Endodermal cell (in vitro differentiated cells): Measurements from ENCODE around the gene ARHGAP10. TPM values are rescaled to one million over a fixed set of nuclear protein-coding genes. Genes with fewer than 3 reads are reported as not detected.

Experiments used
- DNase-seq: peaks from one replicate; pipeline ENCODE4 v3.0.0-alpha.2; 2017
- H3K27ac ChIP-seq: 2 replicates; pipeline ENCODE4 v1.5.1; 2013; ENCODE audit warnings: mild to moderate bottlenecking, low read depth, low read length, moderate library complexity
- H3K27me3 ChIP-seq: 2 replicates; pipeline ENCODE4 v1.6.1; 2013; ENCODE audit warnings: mild to moderate bottlenecking, low read length, moderate library complexity; ENCODE audit not compliant: insufficient read depth, control insufficient read depth, poor library complexity, severe bottlenecking
- H3K36me3 ChIP-seq: 2 replicates; pipeline ENCODE4 v1.7.0; 2013; ENCODE audit warnings: mild to moderate bottlenecking, low read length, moderate library complexity; ENCODE audit not compliant: control insufficient read depth, insufficient read depth
- H3K4me1 ChIP-seq: one replicate; pipeline ENCODE4 v1.7.0; 2013; ENCODE audit warnings: low read length; ENCODE audit not compliant: control insufficient read depth, insufficient read depth
- H3K4me3 ChIP-seq: 2 replicates; pipeline ENCODE4 v1.5.1; 2013; ENCODE audit warnings: mild to moderate bottlenecking, low read length, moderate library complexity
- H3K9ac ChIP-seq: 2 replicates; pipeline ENCODE4 v1.6.1; 2013; ENCODE audit warnings: mild to moderate bottlenecking, low read length, moderate library complexity; ENCODE audit not compliant: poor library complexity, severe bottlenecking; ENCODE audit errors: extremely low read depth
- H3K9me3 ChIP-seq: 2 replicates; pipeline ENCODE4 v1.6.1; 2013; ENCODE audit warnings: mild to moderate bottlenecking, low read length, moderate library complexity; ENCODE audit not compliant: control insufficient read depth
- H3K27ac Mint-ChIP-seq: 2 replicates; pipeline ENCODE4 v1.8.0; 2020; ENCODE audit warnings: mixed read lengths
- H3K27me3 Mint-ChIP-seq: 2 replicates; pipeline ENCODE4 v1.8.0; 2021; ENCODE audit warnings: mild to moderate bottlenecking, mixed read lengths; ENCODE audit not compliant: insufficient read depth
- H3K36me3 Mint-ChIP-seq: 2 replicates; pipeline ENCODE4 v1.8.0; 2020; ENCODE audit warnings: low read depth, mixed read lengths
- H3K4me1 Mint-ChIP-seq: 2 replicates; pipeline ENCODE4 v1.8.0; 2020; ENCODE audit warnings: mixed read lengths
- H3K4me3 Mint-ChIP-seq: 2 replicates; pipeline ENCODE4 v1.8.0; 2020; ENCODE audit warnings: mild to moderate bottlenecking, moderate library complexity, mixed read lengths
- H3K9me3 Mint-ChIP-seq: 2 replicates; pipeline ENCODE4 v1.8.0; 2020; ENCODE audit warnings: mild to moderate bottlenecking, mixed read lengths
- CTCF ChIP-seq: fragments of 200-600 bp; sonication (generic); conservative IDR thresholded peaks from 2 replicates; pipeline ENCODE4 v1.5.0; 2021; ENCODE audit warnings: antibody characterized with exemption, mild to moderate bottlenecking
- WGBS, 2 experiments: methylation state at CpG; one replicate each; pipeline versions ENCODE4 v1.1.5 to v1.1.7; 2013; ENCODE audit warnings: missing lambda C conversion rate in 2 of 2, mixed read lengths in 1 of 2; ENCODE audit not compliant: insufficient coverage in 1 of 2, insufficient read length in 1 of 2; 5-methylcytosine and 5-hydroxymethylcytosine counted together
- total RNA-seq, 2 donors: library from RNA; stranded (reverse); fragmentation: NEBNext Ultra II Directional in 1 of 2; extraction: Animal tissue kit (Norgen Biotek cat#: 25700) in 1 of 2; gene quantifications; 2 replicates in 1 of 2; 3 replicates in 1 of 2; pipeline ENCODE4 v1.2.1, GENCODE V29; 2021

The ARHGAP10 gene
- total RNA-seq, 2 donors from 2014 or later, result 9.1 to 11.8 TPM

- Histone ChIP-seq H3K4me1 (peaks cover 13% of the 10 kb centered on the region), H3K9ac (no peak overlapping the region), H3K4me3 (no peak overlapping the region), H3K36me3 (peaks cover 7% of the 10 kb centered on the region), H3K27ac (no peak overlapping the region), H3K27me3 (no peaks in the 10 kb centered on the region), H3K9me3 (no peaks in the 10 kb centered on the region)
- H3K9me3 Mint-ChIP-seq, result no peaks in the 10 kb centered on the region
- WGBS, 2 experiments, result 93 to 95% methylated on average over 2 to 9 of the region's 9 CpGs
- H3K27me3 Mint-ChIP-seq, result no peaks in the 10 kb centered on the region
- TF ChIP-seq CTCF, result no peak
- no peak for DNase-seq
- H3K27ac Mint-ChIP-seq, result no peak overlapping the region
- no peak overlapping the region for H3K4me3 Mint-ChIP-seq
- H3K36me3 Mint-ChIP-seq, result peaks cover 4% of the 10 kb centered on the region
- peaks cover 48% of the 10 kb centered on the region for H3K4me1 Mint-ChIP-seq
Observed at GRCh38 chr4:148064451-148064850, 332.6 kb downstream of the ARHGAP10 start.

- 81 to 93% methylated on average over 4 to 5 of the region's 5 CpGs for WGBS, 2 experiments
- no peak for TF ChIP-seq CTCF
- H3K36me3 Mint-ChIP-seq, result peaks cover 4% of the 10 kb centered on the region
- Histone ChIP-seq H3K4me3 (no peak overlapping the region), H3K9me3 (no peaks in the 10 kb centered on the region), H3K36me3 (peaks cover 7% of the 10 kb centered on the region), H3K27ac (no peak overlapping the region), H3K4me1 (peaks cover 13% of the 10 kb centered on the region), H3K27me3 (no peaks in the 10 kb centered on the region), H3K9ac (no peak overlapping the region)
- no peak overlapping the region for H3K4me3 Mint-ChIP-seq
- H3K9me3 Mint-ChIP-seq, result no peaks in the 10 kb centered on the region
- no peak overlapping the region for H3K27ac Mint-ChIP-seq
- no peak for DNase-seq
- peaks cover 45% of the 10 kb centered on the region for H3K4me1 Mint-ChIP-seq
- no peaks in the 10 kb centered on the region for H3K27me3 Mint-ChIP-seq
Observed at GRCh38 chr4:148065075-148065474, 333.2 kb downstream of the ARHGAP10 start.

- Histone ChIP-seq H3K4me3 (no peak overlapping the region), H3K9me3 (no peaks in the 10 kb centered on the region), H3K36me3 (peaks cover 7% of the 10 kb centered on the region), H3K4me1 (peaks cover 10% of the 10 kb centered on the region), H3K27ac (no peak overlapping the region), H3K27me3 (no peaks in the 10 kb centered on the region), H3K9ac (no peak overlapping the region)
- Mint-ChIP-seq H3K36me3 (peaks cover 5% of the 10 kb centered on the region), H3K4me3 (no peak overlapping the region), H3K4me1 (peaks cover 32% of the 10 kb centered on the region), H3K9me3 (no peaks in the 10 kb centered on the region), H3K27ac (no peak overlapping the region), H3K27me3 (no peaks in the 10 kb centered on the region)
- 93 to 96% methylated on average over 5 to 6 of the region's 6 CpGs for WGBS, 2 experiments
- no peak for DNase-seq
- TF ChIP-seq CTCF, result no peak
Observed at GRCh38 chr4:148067301-148067916, 335.5 kb downstream of the ARHGAP10 start.
